Measurements from ENCODE around the gene VEGFC. TPM values are rescaled to one million over a fixed set of nuclear protein-coding genes. Genes with fewer than 3 reads are reported as not detected.

Gene VEGFC
- total and polyA plus RNA-seq, 10 of the 15 experiments (the other 5 are each of a cell fraction or from before 2014, with no cell fraction given), result 0.03 to 0.04 TPM; not detected in 8

DNA sequence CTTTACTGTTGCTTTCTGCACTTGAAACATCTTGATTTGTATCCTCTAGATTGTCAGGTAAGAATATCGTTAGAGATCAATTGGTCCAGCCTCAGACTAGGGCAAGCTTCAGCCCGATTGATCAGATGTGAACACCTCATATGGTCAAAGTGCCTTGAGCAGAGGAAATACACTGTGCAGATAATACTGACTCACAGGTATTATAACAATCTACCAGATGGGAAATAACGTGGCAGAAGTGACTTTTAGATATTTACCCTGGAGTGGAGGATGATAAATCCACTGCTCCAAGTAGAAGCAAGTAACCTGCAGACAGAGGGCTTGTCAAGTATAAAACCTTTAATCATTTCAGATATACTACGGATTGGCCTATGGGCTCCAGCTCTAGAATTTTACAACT lies 17.9 kb downstream of the VEGFC start:
- ChIA-PET RAD21 (ENCODE audit: unreplicated experiment) (no interaction called here), POLR2A (no interaction called here), CTCF (no interaction called here), SMC1A (ENCODE audit: uncharacterized antibody, unreplicated experiment) (interaction anchor here (1.3 to 1.4 kb wide), 2 partner anchors 16 to 46 kb away, joined by 4 to 5 read pairs; no protein-coding TSS in a partner anchor)
- intact Hi-C loops (cut with micrococcal nuclease; ENCODE audit: unreplicated experiment), result no loop called here
- DNase-seq (ENCODE audit: low read depth, low spot score) (no peak), ATAC-seq (no peak), FAIRE-seq (no peak)
- H3K79me2 ChIP-seq (ENCODE audit: control insufficient read depth, insufficient read depth, low read length), result no peaks in the 10 kb centered on the region
- no peak overlapping the region for H3K4me2 ChIP-seq (ENCODE audit: control insufficient read depth, insufficient read depth)
- 18% methylated on average over 4 of the region's 4 CpGs for WGBS (ENCODE audit: insufficient coverage, insufficient replicate concordance, low lambda C conversion rate, missing lambda C conversion rate)
- no peak overlapping the region for H3K27ac ChIP-seq (ENCODE audit: control insufficient read depth, insufficient read depth)
- H3K27me3 ChIP-seq (replicated peaks in 1 of 2; ENCODE audit: control insufficient read depth in 2 of 2, insufficient read depth in 2 of 2, low read length in 1 of 2), result no peaks in the 10 kb centered on the region
- H3K4me1 ChIP-seq (ENCODE audit: control insufficient read depth, insufficient read depth, low read length), result no peaks in the 10 kb centered on the region
- no peak overlapping the region for H3K9ac ChIP-seq (ENCODE audit: control insufficient read depth, insufficient read depth, low read length)
- no peak overlapping the region for H3K4me3 ChIP-seq
- H3K36me3 ChIP-seq (ENCODE audit: control insufficient read depth in 2 of 2, insufficient read depth in 2 of 2, low read length in 1 of 2), result no peaks in the 10 kb centered on the region
- no peak for TF ChIP-seq CBX5 (IDR thresholded peaks at IDR 0.05; ENCODE audit: low read depth)
- no peak for TF ChIP-seq JUNB (IDR thresholded peaks at IDR 0.05)
- TF ChIP-seq IRF5 (IDR thresholded peaks at IDR 0.05; ENCODE audit: borderline replicate concordance), result no peak
- TF ChIP-seq HDAC2 (IDR thresholded peaks at IDR 0.05), result no peak
- TF ChIP-seq GABPA (IDR thresholded peaks at IDR 0.05; ENCODE audit: low read depth), result no peak
- TF ChIP-seq, protein P1, sequence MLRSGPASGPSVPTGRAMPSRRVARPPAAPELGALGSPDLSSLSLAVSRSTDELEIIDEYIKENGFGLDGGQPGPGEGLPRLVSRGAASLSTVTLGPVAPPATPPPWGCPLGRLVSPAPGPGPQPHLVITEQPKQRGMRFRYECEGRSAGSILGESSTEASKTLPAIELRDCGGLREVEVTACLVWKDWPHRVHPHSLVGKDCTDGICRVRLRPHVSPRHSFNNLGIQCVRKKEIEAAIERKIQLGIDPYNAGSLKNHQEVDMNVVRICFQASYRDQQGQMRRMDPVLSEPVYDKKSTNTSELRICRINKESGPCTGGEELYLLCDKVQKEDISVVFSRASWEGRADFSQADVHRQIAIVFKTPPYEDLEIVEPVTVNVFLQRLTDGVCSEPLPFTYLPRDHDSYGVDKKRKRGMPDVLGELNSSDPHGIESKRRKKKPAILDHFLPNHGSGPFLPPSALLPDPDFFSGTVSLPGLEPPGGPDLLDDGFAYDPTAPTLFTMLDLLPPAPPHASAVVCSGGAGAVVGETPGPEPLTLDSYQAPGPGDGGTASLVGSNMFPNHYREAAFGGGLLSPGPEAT (IDR thresholded peaks at IDR 0.05; ENCODE audit: low read depth), result no peak
- TF ChIP-seq, protein P2, sequence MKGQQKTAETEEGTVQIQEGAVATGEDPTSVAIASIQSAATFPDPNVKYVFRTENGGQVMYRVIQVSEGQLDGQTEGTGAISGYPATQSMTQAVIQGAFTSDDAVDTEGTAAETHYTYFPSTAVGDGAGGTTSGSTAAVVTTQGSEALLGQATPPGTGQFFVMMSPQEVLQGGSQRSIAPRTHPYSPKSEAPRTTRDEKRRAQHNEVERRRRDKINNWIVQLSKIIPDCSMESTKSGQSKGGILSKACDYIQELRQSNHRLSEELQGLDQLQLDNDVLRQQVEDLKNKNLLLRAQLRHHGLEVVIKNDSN (IDR thresholded peaks at IDR 0.05; ENCODE audit: borderline replicate concordance, extremely low read length, insufficient read depth, low read depth, low read length), result no peak
- TF ChIP-seq STAT1 (conservative IDR thresholded peaks at IDR 0.05), result no peak
- TF ChIP-seq RBBP5 (conservative IDR thresholded peaks at IDR 0.05), result no peak
- no peak for TF ChIP-seq ZNF622 (IDR thresholded peaks at IDR 0.05)
- TF ChIP-seq POU2F2 (IDR thresholded peaks at IDR 0.05; ENCODE audit: borderline replicate concordance, low read depth, low read length), result no peak
- TF ChIP-seq ATF2 (IDR thresholded peaks at IDR 0.05; ENCODE audit: low read length), result no peak
- no peak for TF ChIP-seq ZNF217 (IDR thresholded peaks at IDR 0.05)
- no peaks in the 10 kb centered on the region for H4K20me1 ChIP-seq (ENCODE audit: control insufficient read depth, insufficient read depth)
- in situ Hi-C loops (cut with MboI), result no loop called here
- BruUV-seq (replicated peaks), result no TSS peak
- H2AFZ ChIP-seq (ENCODE audit: control insufficient read depth, low read depth, low read length), result no peak overlapping the region
- no peaks in the 10 kb centered on the region for H3K9me3 ChIP-seq (replicated peaks; ENCODE audit: control insufficient read depth, insufficient read depth, low read length)
